Measurements from ENCODE around the gene EFCAB11. TPM values are rescaled to one million over a fixed set of nuclear protein-coding genes. Genes with fewer than 3 reads are reported as not detected.

The EFCAB11 gene
- total and polyA plus RNA-seq, 2 experiments from 2014 or later, result 7.2 to 10.8 TPM

DNA sequence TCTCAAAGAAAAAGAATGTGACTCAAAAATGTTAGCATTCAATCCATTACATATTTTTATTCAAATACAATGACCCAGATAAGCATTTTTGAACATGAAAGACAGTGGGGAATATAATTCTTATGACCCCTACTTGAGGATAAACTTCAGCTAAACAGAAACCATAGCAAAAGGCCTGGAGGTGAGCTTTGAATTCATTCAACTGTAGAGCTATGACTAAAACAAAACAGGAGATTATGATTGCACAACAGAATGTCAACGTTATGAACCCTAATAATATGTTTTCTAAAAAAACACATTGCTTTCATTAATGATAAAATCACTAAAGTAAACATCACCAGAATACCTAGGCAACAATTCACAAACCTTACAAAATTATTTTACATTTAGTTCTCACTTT, 27.8 kb downstream of the EFCAB11 start:
- no peaks in the 10 kb centered on the region for H3K79me2 ChIP-seq
- H3K27me3 ChIP-seq, result no peaks in the 10 kb centered on the region
- no peaks in the 10 kb centered on the region for H3K9me2 ChIP-seq (replicated peaks; ENCODE audit: insufficient read depth)
- H3K4me2 ChIP-seq, result no peak overlapping the region
- no peaks in the 10 kb centered on the region for H3K4me1 ChIP-seq (ENCODE audit: insufficient read depth)
- H3K4me3 ChIP-seq, result no peak overlapping the region
- no peak for DNase-seq (ENCODE audit: low spot score)
- no peaks in the 10 kb centered on the region for H3K9me3 ChIP-seq (ENCODE audit: low read depth)
- H3K36me3 ChIP-seq (replicated peaks; ENCODE audit: insufficient read depth, low read depth), result no peaks in the 10 kb centered on the region
- H3K27ac ChIP-seq, result no peak overlapping the region
- H4K20me1 ChIP-seq (ENCODE audit: insufficient read depth, poor library complexity, severe bottlenecking), result no peaks in the 10 kb centered on the region
- no peak overlapping the region for H2AFZ ChIP-seq
- WGBS (ENCODE audit: low lambda C conversion rate, missing lambda C conversion rate), result 68% methylated on average over 1 of the region's 1 CpG
- TF ChIP-seq EZH2 (IDR thresholded peaks at IDR 0.05; ENCODE audit: borderline replicate concordance) (no peak), EZH2phosphoT487 (IDR thresholded peaks at IDR 0.05; ENCODE audit: low read depth, severe bottlenecking, unreplicated experiment) (no peak)
- TF ChIP-seq, protein P1, sequence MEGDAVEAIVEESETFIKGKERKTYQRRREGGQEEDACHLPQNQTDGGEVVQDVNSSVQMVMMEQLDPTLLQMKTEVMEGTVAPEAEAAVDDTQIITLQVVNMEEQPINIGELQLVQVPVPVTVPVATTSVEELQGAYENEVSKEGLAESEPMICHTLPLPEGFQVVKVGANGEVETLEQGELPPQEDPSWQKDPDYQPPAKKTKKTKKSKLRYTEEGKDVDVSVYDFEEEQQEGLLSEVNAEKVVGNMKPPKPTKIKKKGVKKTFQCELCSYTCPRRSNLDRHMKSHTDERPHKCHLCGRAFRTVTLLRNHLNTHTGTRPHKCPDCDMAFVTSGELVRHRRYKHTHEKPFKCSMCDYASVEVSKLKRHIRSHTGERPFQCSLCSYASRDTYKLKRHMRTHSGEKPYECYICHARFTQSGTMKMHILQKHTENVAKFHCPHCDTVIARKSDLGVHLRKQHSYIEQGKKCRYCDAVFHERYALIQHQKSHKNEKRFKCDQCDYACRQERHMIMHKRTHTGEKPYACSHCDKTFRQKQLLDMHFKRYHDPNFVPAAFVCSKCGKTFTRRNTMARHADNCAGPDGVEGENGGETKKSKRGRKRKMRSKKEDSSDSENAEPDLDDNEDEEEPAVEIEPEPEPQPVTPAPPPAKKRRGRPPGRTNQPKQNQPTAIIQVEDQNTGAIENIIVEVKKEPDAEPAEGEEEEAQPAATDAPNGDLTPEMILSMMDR (IDR thresholded peaks at IDR 0.05; ENCODE audit: poor library complexity), result no peak

DNA sequence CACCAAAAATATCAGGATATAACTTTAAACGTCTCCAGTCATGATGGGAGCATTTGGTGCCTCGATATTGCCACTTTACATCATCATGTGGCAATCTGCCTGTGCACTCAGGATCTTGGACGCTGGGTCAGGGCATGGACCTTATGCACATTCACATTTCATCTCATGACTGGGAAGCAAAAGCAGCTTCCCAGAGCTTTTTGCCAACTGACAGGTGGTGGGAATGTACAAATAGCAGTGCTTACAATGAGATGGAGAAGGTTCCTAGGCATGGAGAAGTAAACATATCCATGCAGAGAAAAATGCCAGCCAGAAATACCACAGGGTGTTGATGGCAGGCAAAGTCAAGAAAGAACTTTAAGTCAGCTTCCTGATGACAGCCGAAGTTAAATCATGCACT, 30.3 kb downstream of the EFCAB11 start:
- Histone ChIP-seq H3K36me3 (replicated peaks; ENCODE audit: insufficient read depth, low read depth) (no peaks in the 10 kb centered on the region), H3K79me2 (no peaks in the 10 kb centered on the region), H4K20me1 (ENCODE audit: insufficient read depth, poor library complexity, severe bottlenecking) (no peaks in the 10 kb centered on the region), H3K9me3 (ENCODE audit: low read depth) (no peaks in the 10 kb centered on the region), H3K4me2 (no peak overlapping the region), H2AFZ (no peak overlapping the region), H3K27me3 (no peaks in the 10 kb centered on the region), H3K4me1 (ENCODE audit: insufficient read depth) (no peaks in the 10 kb centered on the region), H3K27ac (no peak overlapping the region), H3K9me2 (replicated peaks; ENCODE audit: insufficient read depth) (no peaks in the 10 kb centered on the region), H3K4me3 (no peak overlapping the region)
- TF ChIP-seq EZH2 (IDR thresholded peaks at IDR 0.05; ENCODE audit: borderline replicate concordance) (no peak), EZH2phosphoT487 (IDR thresholded peaks at IDR 0.05; ENCODE audit: low read depth, severe bottlenecking, unreplicated experiment) (no peak)
- TF ChIP-seq, protein P1 (IDR thresholded peaks at IDR 0.05; ENCODE audit: poor library complexity), result no peak
- 85% methylated on average over 4 of the region's 4 CpGs for WGBS (ENCODE audit: low lambda C conversion rate, missing lambda C conversion rate)
- no peak for DNase-seq (ENCODE audit: low spot score)

GRCh38 chr14:89922031-89922907, 32.3 kb downstream of the EFCAB11 start:
- H2AFZ ChIP-seq, result no peak overlapping the region
- H3K27me3 ChIP-seq, result no peaks in the 10 kb centered on the region
- no peaks in the 10 kb centered on the region for H3K9me3 ChIP-seq (ENCODE audit: low read depth)
- H3K36me3 ChIP-seq (replicated peaks; ENCODE audit: insufficient read depth, low read depth), result no peaks in the 10 kb centered on the region
- no peak overlapping the region for H3K4me3 ChIP-seq
- TF ChIP-seq EZH2phosphoT487 (IDR thresholded peaks at IDR 0.05; ENCODE audit: low read depth, severe bottlenecking, unreplicated experiment) (no peak), EZH2 (IDR thresholded peaks at IDR 0.05; ENCODE audit: borderline replicate concordance) (no peak)
- TF ChIP-seq, protein P1 (IDR thresholded peaks at IDR 0.05; ENCODE audit: poor library complexity), result no peak
- H3K4me1 ChIP-seq (ENCODE audit: insufficient read depth), result no peaks in the 10 kb centered on the region
- H3K9me2 ChIP-seq (replicated peaks; ENCODE audit: insufficient read depth), result no peaks in the 10 kb centered on the region
- no peak overlapping the region for H3K4me2 ChIP-seq
- no peak overlapping the region for H3K27ac ChIP-seq
- no peaks in the 10 kb centered on the region for H3K79me2 ChIP-seq
- H4K20me1 ChIP-seq (ENCODE audit: insufficient read depth, poor library complexity, severe bottlenecking), result no peaks in the 10 kb centered on the region
- DNase-seq (ENCODE audit: low spot score), result no peak
- 97% methylated on average over 6 of the region's 6 CpGs for WGBS (ENCODE audit: low lambda C conversion rate, missing lambda C conversion rate)

All from hepatocyte (in vitro differentiated cells).